SHP77 treated with DMSO at 0.1 percent for 48 hours (cell line): ENCODE measurements around the gene CCDC85B.
"Not testable (repeated sequence)": the region's sequence is repeated elsewhere in the genome, so short reads cannot be mapped to it uniquely, and the experiment has no call there.

Experiments used
- DNase-seq: peaks from one replicate; lab custom pipeline; 2025; lab: John Stamatoyannopoulos, UW

The CCDC85B gene

DNA sequence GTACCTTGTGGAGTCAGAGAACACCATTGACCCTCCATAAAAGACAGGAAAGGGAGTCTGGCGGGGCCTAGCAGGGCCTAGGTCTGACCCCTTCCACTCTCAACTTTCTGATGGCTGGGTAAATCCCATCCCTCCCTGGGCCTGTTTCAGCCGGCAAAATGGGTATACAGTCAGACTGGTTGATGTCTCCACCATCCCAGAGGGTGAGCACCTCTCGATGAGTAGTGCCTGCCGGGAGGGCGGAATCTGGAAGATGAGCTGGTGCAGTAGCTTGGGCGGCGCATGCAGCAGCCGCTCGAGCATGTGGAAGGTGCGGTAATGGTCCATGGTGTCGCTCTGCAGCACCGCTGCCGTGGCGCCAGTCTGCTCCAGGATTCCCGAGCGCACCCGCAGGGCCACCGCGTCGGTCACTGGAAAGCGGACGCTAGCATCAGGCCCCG, 2.7 kb upstream of the CCDC85B start:
- DNase-seq: no peak

DNA sequence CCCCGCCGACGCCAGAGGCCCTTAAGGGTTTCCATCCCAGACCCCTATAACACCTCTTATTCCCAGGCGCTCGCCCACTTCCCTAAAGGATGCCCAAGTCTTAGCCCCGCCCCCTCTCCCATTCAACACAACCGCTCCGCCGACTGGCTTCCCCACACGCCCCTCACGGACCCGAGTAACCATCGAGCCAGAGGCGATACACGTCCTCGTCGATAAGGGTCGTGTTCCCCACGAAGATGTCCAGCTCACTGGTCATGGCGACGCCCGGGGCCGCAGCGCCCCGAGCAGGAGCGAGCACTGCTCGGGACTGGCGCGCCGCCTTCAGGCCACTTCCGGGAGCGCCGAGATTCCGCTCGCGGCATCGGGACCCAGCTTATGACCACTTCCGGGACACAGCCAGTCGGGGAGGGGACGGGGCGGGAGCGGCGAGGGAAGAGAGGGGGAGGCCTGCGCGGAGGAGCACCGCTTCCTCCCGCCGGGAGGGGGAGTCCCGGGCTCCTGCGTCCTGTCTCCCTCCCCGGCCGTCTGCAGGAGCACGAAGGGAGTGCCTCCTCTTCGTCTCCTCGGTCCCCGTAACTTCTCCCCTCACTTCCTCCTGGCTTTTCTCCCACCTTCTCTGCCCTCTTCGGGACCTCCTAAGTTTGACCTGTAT, 2.2 kb upstream of the CCDC85B start, which contains the start of gene FIBP:
FIBP (minus strand) TSS at position 309 of the 652 bp plus-strand sequence; CDS start at position 256, 53 bp downstream.
- DNase-seq: peak; percentile 84

DNA sequence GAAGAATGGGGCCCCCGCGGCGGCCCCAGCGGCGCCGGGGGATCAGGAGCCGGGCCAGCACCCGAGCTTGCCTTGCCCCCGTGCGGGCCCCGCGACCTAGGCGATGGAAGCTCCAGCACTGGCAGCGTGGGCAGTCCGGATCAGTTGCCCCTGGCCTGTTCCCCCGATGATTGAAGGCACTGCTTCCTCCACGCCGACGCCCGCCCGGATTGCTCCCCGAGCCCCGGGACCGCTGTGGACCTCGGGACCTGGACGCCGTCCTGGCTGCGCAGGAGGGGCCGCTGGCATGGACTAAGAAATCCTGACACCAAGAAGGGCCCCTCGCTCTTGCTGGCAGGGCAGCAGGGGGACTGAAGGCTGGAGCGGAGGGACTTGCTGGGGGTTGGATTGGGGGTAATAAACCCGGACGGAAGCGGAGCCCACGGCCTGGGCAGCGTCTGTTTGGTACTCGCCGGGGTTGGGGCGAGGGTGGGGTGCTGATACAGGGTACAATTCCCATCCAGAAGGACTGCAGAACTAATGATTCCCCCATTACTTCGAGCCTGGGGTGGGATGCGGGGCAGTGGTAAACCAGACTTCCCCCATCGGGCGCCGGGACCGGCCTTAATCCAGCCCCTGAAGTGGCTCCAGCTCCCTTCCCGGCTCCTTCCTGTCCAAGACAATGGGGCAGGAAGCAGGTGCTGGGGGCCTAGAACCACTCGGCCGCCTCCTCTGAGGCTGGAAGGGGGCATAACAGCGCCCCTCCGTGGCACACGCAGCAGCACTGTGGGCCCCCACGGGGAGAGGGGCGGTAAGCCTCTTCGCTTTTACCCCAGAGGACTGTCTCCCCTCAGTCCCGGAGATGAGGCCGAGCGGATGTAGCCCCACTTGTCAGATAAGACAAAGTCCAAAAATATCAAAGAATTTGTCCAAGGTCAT, 1.0 kb downstream of the CCDC85B start:
- DNase-seq: no peak

DNA sequence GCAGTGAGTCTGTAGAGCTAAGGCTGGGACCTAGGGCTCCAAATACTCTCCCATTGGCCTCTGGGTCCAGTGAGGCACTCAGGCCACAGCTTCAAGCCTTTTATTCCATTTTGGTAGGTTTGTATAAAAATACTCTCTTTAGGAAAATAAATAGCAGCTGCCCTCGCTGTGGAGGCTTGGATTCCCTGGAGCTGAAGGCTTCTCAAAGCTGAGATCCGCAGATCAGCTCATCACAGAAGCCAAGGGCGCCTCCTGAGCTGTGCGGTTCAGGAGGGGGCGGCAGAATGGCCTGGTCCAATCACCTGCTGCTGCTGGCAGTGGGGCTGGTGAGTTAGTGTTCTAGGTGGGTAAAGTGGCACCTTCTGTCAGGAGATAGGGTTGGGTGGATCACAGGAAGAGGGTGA, 1.7 kb downstream of the CCDC85B start:
- DNase-seq: not testable (repeated sequence)

DNA sequence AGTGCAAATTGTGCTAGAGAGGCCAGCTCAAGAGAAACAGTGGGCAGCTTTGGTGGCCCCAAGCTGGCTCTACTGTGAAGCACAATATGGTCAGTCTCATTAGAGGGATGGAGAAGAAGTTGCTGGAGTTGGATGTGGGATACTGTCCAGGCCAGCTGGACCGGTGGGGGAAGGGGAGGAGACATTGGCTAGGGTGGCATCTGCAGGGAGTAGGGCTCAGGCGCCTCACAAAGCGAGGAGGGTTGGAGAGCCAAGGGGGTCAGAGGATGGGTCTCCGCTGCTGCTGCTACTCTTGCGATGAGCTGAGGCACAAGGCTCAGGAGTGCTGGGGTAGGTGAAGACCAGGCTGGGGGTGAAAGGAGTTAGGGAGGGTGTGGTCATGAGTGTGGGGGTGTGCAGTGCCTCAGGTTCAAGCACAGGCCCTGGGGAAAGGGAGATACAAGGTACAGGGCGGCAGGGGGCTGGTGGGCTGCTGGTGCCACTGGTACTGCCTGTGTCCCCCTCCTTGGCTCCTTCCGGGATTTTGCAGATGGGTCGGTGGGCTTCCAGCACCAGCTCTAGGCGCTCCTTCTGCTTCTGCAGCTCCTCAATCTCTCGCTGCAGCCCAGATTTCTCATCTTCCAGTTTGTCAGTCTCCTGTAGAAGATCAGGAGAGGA, 2.3 kb downstream of the CCDC85B start:
- no peak for DNase-seq

- DNase-seq: no peak
These were observed 3.6 kb downstream of the CCDC85B start for GRCh38 chr11:65894034-65894591.

DNA sequence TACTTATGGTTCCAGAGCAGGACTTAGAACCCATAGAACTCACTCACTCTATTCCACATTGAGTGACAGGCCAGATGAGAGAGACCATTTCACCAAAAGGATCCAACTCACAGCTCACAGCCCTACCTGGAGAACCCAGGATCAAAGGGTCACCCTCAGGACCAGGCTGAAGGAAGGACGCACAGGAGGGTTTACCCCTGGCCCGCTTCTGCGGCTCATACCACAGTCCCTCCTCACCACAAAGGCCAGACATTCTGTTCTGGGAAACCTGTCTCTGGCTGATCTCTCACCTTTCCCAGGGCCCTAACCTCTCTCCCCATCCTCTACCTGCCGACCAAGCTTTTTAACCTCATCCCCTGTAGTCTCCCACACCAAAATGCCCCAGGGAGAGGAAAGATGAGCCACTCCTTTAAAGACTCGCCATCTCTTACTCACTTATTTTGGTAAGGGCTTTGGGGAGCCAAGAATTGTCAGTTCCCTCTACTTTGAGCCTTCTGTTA, 5.1 kb downstream of the CCDC85B start:
- DNase-seq: no peak

- no peak for DNase-seq
These were observed 5.8 kb downstream of the CCDC85B start for GRCh38 chr11:65896034-65896999.

DNA sequence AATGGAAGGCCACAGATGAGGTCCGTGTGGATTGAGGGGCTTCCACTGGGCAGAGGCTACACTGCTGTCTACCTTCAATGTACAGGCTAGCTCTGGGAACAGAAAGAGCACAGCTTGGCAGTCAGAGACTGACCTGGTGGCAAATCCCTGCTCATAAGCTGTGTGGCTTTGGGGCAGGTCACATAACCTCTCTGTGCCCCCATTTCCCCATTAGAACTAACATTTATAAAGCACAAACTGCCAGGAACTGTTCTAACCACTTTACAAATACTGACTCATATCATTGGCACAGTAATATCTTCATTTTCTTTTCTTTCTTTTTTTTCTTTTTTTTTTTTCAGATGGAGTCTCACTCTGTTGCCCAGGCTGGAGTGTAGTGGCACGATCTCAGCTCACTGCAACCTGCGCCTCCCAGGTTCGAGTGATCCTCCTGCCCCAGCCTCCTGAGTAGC, 6.6 kb downstream of the CCDC85B start:
- DNase-seq: no peak

- no peak for DNase-seq
These were observed 8.3 kb downstream of the CCDC85B start for GRCh38 chr11:65898656-65899355.

DNA sequence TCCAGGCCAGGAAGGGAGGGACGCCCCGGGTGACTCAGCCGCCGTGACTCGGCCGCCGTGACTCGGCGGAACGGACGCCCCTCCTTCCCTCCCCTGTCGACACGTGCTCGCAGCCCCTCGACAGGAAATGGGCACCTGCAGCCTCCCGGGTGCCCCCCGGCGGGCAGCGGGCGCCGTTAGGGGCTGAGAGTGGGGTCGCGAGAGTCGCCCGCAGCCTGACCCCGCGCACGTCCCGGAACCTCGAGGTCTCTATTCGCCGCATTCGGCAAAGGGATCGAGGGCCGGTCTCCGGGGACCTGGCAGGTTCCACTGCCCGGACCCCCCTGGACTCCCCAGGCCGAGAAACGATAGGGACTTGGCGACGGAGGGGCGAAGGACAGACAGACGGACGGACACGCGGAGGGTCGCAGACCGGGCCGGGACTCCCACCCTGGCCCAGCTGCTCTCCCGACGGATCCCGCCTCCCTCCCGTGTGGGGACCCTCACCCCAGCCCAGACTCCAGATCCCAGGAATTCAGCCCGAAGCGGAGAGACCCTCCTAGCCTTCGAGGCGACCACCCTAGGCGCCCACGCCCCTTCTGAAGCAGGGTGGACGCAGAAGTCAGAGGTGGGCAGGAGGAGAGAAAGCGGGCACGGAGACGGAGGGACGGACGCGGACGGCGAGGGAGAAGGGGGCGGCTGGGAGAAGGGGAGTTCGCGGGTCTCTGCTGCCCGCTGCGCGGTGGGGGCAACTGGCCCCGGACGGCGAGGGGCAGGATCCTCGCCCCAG, 9.1 kb downstream of the CCDC85B start:
- DNase-seq: no peak

GRCh38 chr11:65900125-65900898, 9.8 kb downstream of the CCDC85B start, which contains the start of gene FOSL1:
FOSL1 (minus strand) TSS chr11:65900388; CDS start chr11:65900339, 49 bp downstream.
- DNase-seq: no peak

GRCh38 chr11:65900899-65901180, 10.4 kb downstream of the CCDC85B start:
- DNase-seq: no peak

- no peak for DNase-seq
These were observed 12.6 kb downstream of the CCDC85B start for GRCh38 chr11:65903068-65903481.

DNA sequence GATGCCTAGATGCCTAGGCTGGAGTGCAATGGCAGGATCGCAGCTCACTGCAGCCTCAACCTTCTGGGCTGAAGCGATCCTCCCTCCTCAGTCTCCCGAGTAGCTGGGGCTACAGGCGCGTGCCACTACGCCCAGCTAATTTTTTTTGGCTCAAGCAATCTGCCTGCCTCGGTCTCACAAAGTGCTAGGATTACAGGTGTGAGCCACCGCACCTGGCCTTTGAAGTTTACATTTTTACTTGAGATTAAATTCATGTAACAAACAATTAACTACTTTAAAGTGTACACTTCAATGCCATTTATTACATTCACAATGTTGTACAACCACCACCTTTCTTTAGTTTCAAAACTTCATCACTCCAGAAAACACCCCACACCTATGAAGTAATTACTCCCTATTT, 13.2 kb downstream of the CCDC85B start:
- no peak for DNase-seq

DNA sequence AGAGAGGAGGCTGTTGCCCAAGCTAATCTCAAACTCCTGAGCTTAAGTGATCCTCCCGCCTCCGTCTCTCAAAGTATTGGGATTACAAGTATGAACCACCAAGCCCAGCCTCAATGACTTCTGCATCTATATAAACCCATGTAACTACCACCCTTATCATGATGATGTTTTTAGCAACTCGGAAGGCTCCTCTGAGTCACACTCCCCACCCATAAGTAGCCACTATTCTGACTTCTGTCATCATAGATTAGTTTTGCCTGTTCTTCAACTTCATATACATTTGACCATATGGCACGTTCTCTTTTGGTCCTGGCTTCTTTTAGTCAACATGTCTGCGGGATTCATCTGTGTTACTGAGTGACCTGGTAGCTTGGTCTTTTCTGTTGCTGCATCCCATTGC, 16.1 kb downstream of the CCDC85B start:
- DNase-seq: no peak

GRCh38 chr11:65907878-65908277, 17.4 kb downstream of the CCDC85B start:
- DNase-seq: no peak

DNA sequence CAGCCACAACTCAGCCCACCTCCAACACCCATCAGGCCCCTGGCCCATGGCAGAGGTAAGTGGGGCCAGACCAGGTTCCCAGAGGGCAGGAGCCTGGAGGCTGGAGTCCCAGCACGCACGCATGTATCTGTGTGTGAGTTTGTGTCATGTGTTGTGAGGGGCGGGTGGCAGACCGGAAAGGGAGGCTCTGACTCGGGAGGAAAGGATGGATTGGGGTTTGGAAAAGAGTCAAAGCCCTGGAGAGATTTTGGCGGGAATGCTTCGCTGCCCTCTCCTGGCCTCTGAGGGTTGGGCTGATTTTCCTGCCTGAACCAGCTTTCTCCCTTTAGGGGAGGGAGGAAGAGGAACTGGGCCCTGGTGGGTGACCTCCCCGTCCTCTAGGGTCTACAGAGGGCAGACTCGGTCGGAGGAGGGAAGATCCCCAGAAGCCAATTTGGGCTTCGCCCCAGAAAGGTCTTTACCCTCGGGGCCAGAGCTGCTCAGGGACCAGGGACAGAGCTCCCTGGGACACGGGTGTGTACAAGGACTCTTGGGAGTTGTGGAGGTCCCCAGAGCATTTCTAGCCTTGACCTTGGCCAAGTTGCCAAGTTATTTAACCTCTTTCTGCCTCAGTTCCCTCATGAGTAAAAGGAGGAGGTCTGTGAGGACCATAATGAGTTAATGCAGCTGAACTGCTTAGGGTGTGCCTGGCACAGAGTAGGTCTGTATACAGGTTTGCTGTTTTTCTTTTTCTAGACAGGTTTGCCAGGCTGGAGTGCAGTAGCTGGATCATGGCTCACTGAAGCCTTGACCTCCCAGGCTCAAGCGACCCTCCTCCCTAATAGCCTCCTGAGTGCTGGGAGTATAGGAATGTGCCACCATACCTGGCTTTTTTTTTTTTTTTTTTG, 21.5 kb downstream of the CCDC85B start:
- DNase-seq: peak; percentile 67
